SK-N-SH treated with all-trans-retinoic acid at 6 μM for 48 hours (cell line): Measurements from ENCODE around the gene USF3.

Experiments used
- ATAC-seq: fragments of 200-7000 bp; cut with Tn5 transposase; 3 replicates; pipeline ENCODE4 v1.9.1; 2020; ENCODE audit warnings: mild to moderate bottlenecking, moderate library complexity
- ARNTL ChIP-seq: fragments of 450-650 bp; formaldehyde crosslinking; IDR thresholded peaks from 2 replicates; pipeline ENCODE4 v1.5.0; 2020; ENCODE audit warnings: low read depth, mild to moderate bottlenecking, moderate library complexity, borderline replicate concordance
- BACH2 ChIP-seq: fragments of 250-450 bp; sonication (Bioruptor Pico); IDR thresholded peaks from 2 replicates; pipeline ENCODE4 v1.9.0; 2021; ENCODE audit warnings: mild to moderate bottlenecking, borderline replicate concordance
- CSDC2 ChIP-seq: fragments of 250-450 bp; sonication (Bioruptor Pico); IDR thresholded peaks from 2 replicates; pipeline ENCODE4 v1.5.0; 2020; ENCODE audit warnings: mild to moderate bottlenecking, moderate library complexity
- CSRNP3 ChIP-seq: fragments of 250-450 bp; sonication (Bioruptor Pico); IDR thresholded peaks from 2 replicates; pipeline ENCODE4 v1.5.1; 2021; ENCODE audit warnings: mild to moderate bottlenecking, moderate library complexity
- ESRRG ChIP-seq: fragments of 250-450 bp; sonication (Bioruptor Pico); IDR thresholded peaks from 2 replicates; pipeline ENCODE4 v1.6.1; 2021; ENCODE audit warnings: mild to moderate bottlenecking
- GLIS3 ChIP-seq: fragments of 250-450 bp; sonication (Bioruptor Pico); IDR thresholded peaks from 2 replicates; pipeline ENCODE4 v1.5.0; 2020; ENCODE audit warnings: mild to moderate bottlenecking, moderate library complexity
- ISL1 ChIP-seq: fragments of 250-450 bp; sonication (Bioruptor Pico); IDR thresholded peaks from 2 replicates; pipeline ENCODE4 v2.1.2; 2022; ENCODE audit warnings: mild to moderate bottlenecking, moderate library complexity
- OSR1 ChIP-seq: fragments of 250-450 bp; sonication (Bioruptor Pico); IDR thresholded peaks from 2 replicates; pipeline ENCODE4 v1.8.0; 2022; ENCODE audit warnings: moderate library complexity, mild to moderate bottlenecking, inconsistent platforms
- POU6F1 ChIP-seq: fragments of 250-450 bp; sonication (Bioruptor Pico); IDR thresholded peaks from 2 replicates; pipeline ENCODE4 v1.8.0; 2021; ENCODE audit warnings: low read depth, mild to moderate bottlenecking, moderate library complexity, borderline replicate concordance
- PPARA ChIP-seq: fragments of 250-450 bp; sonication (Bioruptor Pico); IDR thresholded peaks from 2 replicates; pipeline ENCODE4 v1.5.0; 2020; ENCODE audit warnings: mild to moderate bottlenecking, borderline replicate concordance
- SNAI2 ChIP-seq: fragments of 250-450 bp; sonication (Bioruptor Pico); IDR thresholded peaks from 2 replicates; pipeline ENCODE4 v1.5.0; 2020; ENCODE audit warnings: mild to moderate bottlenecking, moderate library complexity
- TCF4 ChIP-seq: fragments of 250-450 bp; sonication (Bioruptor Pico); IDR thresholded peaks from 2 replicates; pipeline ENCODE4 v1.8.0; 2021; ENCODE audit warnings: mild to moderate bottlenecking, moderate library complexity, borderline replicate concordance
- TOX ChIP-seq: fragments of 250-450 bp; sonication (Bioruptor Pico); IDR thresholded peaks from 2 replicates; pipeline ENCODE4 v1.8.0; 2021; ENCODE audit warnings: mild to moderate bottlenecking, moderate library complexity, borderline replicate concordance
- ZC3H10 ChIP-seq: fragments of 250-450 bp; sonication (Bioruptor Pico); IDR thresholded peaks from 2 replicates; pipeline ENCODE4 v1.5.1; 2021; ENCODE audit warnings: mild to moderate bottlenecking, moderate library complexity
- ZFP3 ChIP-seq: fragments of 250-450 bp; sonication (Bioruptor Pico); IDR thresholded peaks from 2 replicates; pipeline ENCODE4 v1.5.0; 2020; ENCODE audit warnings: mild to moderate bottlenecking, moderate library complexity
- ZFP30 ChIP-seq: fragments of 450-650 bp; formaldehyde crosslinking; IDR thresholded peaks from 2 replicates; pipeline ENCODE4 v1.5.0; 2022; ENCODE audit warnings: mild to moderate bottlenecking, moderate library complexity
- ZNF565 ChIP-seq: fragments of 450-650 bp; formaldehyde crosslinking; conservative IDR thresholded peaks from 2 replicates; pipeline ENCODE4 v1.5.0; 2020; ENCODE audit warnings: low read depth, mild to moderate bottlenecking, moderate library complexity
- ZNF70 ChIP-seq: fragments of 450-650 bp; formaldehyde crosslinking; IDR thresholded peaks from 2 replicates; pipeline ENCODE4 v1.5.0; 2020; ENCODE audit warnings: mild to moderate bottlenecking, moderate library complexity
- TF ChIP-seq, protein P1 (sequence below): fragments of 250-450 bp; sonication (Bioruptor Pico); IDR thresholded peaks from 2 replicates; pipeline ENCODE4 v1.8.0; 2020; ENCODE audit warnings: mild to moderate bottlenecking, moderate library complexity, borderline replicate concordance
- TF ChIP-seq, protein P2 (sequence below): fragments of 250-450 bp; sonication (Bioruptor Pico); IDR thresholded peaks from 2 replicates; pipeline ENCODE4 v1.5.0; 2020; ENCODE audit warnings: mild to moderate bottlenecking, moderate library complexity

USF3 gene

GRCh38 chr3:113617726-113618125 is 78.7 kb downstream of the USF3 start:
- ATAC-seq: no peak
- TF ChIP-seq ARNTL (CRISPR knock-in tag) (no peak), ZNF70 (no peak), OSR1 (no peak), GLIS3 (CRISPR knock-in tag) (no peak), TCF4 (no peak), ZC3H10 (CRISPR knock-in tag) (no peak), CSDC2 (CRISPR knock-in tag) (no peak)

DNA sequence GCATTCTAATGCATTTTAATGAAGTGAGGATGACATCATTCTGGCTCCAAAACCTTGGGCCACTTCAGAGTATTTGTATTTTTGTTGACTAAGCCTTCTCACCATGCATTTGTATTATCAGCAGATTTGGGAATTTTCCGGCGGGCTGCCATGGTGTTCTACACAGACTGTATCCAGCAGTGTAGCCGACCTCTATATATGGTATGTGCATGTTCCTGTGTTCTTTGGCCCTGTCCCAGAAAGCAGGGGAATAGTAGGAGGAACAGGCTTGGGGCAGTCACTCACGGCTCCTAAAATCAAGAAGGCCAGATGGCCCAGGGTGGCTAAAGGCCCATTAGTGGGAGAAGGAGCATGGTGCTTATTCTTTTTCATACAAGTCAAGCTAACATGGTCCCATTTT is 80.5 kb downstream of the USF3 start:
- TF ChIP-seq ZFP30 (CRISPR knock-in tag) (no peak), BACH2 (CRISPR knock-in tag) (no peak), OSR1 (no peak), CSDC2 (CRISPR knock-in tag) (no peak), ESRRG (CRISPR knock-in tag) (no peak), CSRNP3 (CRISPR knock-in tag) (no peak), ZC3H10 (CRISPR knock-in tag) (no peak), ZNF70 (no peak)
- TF ChIP-seq, protein P1, sequence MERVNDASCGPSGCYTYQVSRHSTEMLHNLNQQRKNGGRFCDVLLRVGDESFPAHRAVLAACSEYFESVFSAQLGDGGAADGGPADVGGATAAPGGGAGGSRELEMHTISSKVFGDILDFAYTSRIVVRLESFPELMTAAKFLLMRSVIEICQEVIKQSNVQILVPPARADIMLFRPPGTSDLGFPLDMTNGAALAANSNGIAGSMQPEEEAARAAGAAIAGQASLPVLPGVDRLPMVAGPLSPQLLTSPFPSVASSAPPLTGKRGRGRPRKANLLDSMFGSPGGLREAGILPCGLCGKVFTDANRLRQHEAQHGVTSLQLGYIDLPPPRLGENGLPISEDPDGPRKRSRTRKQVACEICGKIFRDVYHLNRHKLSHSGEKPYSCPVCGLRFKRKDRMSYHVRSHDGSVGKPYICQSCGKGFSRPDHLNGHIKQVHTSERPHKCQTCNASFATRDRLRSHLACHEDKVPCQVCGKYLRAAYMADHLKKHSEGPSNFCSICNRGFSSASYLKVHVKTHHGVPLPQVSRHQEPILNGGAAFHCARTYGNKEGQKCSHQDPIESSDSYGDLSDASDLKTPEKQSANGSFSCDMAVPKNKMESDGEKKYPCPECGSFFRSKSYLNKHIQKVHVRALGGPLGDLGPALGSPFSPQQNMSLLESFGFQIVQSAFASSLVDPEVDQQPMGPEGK: no peak
- no peak for ATAC-seq

- no peak for TF ChIP-seq TOX (CRISPR knock-in tag)
- TF ChIP-seq ARNTL (CRISPR knock-in tag): no peak
- TF ChIP-seq GLIS3 (CRISPR knock-in tag): no peak
- TF ChIP-seq TCF4: no peak
- no peak for TF ChIP-seq ZFP3 (CRISPR knock-in tag)
- TF ChIP-seq POU6F1 (CRISPR knock-in tag): no peak
- no peak for TF ChIP-seq CSRNP3 (CRISPR knock-in tag)
- no peak for TF ChIP-seq SNAI2 (CRISPR knock-in tag)
- no peak for TF ChIP-seq BACH2 (CRISPR knock-in tag)
- no peak for TF ChIP-seq ISL1 (CRISPR knock-in tag)
- no peak for ATAC-seq
Measured at GRCh38 chr3:113614402-113614801, 82.0 kb downstream of the USF3 start.

- TF ChIP-seq ZFP3 (CRISPR knock-in tag) (no peak), CSRNP3 (CRISPR knock-in tag) (no peak), POU6F1 (CRISPR knock-in tag) (no peak), OSR1 (no peak), ZNF565 (CRISPR knock-in tag) (no peak), SNAI2 (CRISPR knock-in tag) (no peak), ZFP30 (CRISPR knock-in tag) (no peak), CSDC2 (CRISPR knock-in tag) (no peak), ESRRG (CRISPR knock-in tag) (no peak), TOX (CRISPR knock-in tag) (no peak), PPARA (CRISPR knock-in tag) (no peak), ZNF70 (no peak), BACH2 (CRISPR knock-in tag) (no peak), TCF4 (no peak)
- TF ChIP-seq, protein P2, sequence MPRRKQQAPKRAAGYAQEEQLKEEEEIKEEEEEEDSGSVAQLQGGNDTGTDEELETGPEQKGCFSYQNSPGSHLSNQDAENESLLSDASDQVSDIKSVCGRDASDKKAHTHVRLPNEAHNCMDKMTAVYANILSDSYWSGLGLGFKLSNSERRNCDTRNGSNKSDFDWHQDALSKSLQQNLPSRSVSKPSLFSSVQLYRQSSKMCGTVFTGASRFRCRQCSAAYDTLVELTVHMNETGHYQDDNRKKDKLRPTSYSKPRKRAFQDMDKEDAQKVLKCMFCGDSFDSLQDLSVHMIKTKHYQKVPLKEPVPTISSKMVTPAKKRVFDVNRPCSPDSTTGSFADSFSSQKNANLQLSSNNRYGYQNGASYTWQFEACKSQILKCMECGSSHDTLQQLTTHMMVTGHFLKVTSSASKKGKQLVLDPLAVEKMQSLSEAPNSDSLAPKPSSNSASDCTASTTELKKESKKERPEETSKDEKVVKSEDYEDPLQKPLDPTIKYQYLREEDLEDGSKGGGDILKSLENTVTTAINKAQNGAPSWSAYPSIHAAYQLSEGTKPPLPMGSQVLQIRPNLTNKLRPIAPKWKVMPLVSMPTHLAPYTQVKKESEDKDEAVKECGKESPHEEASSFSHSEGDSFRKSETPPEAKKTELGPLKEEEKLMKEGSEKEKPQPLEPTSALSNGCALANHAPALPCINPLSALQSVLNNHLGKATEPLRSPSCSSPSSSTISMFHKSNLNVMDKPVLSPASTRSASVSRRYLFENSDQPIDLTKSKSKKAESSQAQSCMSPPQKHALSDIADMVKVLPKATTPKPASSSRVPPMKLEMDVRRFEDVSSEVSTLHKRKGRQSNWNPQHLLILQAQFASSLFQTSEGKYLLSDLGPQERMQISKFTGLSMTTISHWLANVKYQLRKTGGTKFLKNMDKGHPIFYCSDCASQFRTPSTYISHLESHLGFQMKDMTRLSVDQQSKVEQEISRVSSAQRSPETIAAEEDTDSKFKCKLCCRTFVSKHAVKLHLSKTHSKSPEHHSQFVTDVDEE (CRISPR knock-in tag): no peak
- TF ChIP-seq, protein P1: no peak
- no peak for ATAC-seq
Measured at GRCh38 chr3:113607219-113607596, 89.2 kb downstream of the USF3 start.
